ENCODE data around the gene LTBP2.

The LTBP2 gene

GRCh38 chr14:74503938-74504335, 108.1 kb downstream of the LTBP2 start:
- DNase-seq = no peak

GRCh38 chr14:74503291-74503937, 108.6 kb downstream of the LTBP2 start:
- no peak for DNase-seq

- no peak for DNase-seq
Observed at GRCh38 chr14:74502236-74503019, 109.6 kb downstream of the LTBP2 start.

GRCh38 chr14:74501691-74502090, 110.3 kb downstream of the LTBP2 start:
- no peak for DNase-seq

- DNase-seq = no peak
Observed at GRCh38 chr14:74501135-74501614, 110.9 kb downstream of the LTBP2 start.

GRCh38 chr14:74500417-74501134, 111.5 kb downstream of the LTBP2 start:
- no peak for DNase-seq

- no peak for DNase-seq
Observed at GRCh38 chr14:74495356-74495755, 116.7 kb downstream of the LTBP2 start.

- DNase-seq = peak; percentile 88
Observed at GRCh38 chr14:74493343-74494261, 118.4 kb downstream of the LTBP2 start, which contains the start of gene ISCA2. TSS of gene ISCA2 (plus strand) at chr14:74493765. CDS start at chr14:74493775, 10 bp downstream.

- no peak for DNase-seq
Observed at GRCh38 chr14:74492776-74493342, 119.2 kb downstream of the LTBP2 start, which contains the start of gene NPC2. TSS of gene NPC2 (minus strand) at chr14:74493305. CDS start at chr14:74493274, 31 bp downstream.

GRCh38 chr14:74491956-74492775, 119.9 kb downstream of the LTBP2 start:
- no peak for DNase-seq

- no peak for DNase-seq
Observed at GRCh38 chr14:74490486-74490885, 121.6 kb downstream of the LTBP2 start.

- DNase-seq = no peak
Observed at GRCh38 chr14:74488786-74489397, 123.1 kb downstream of the LTBP2 start.

- no peak for DNase-seq
Observed at GRCh38 chr14:74486164-74486563, 125.9 kb downstream of the LTBP2 start.

- DNase-seq = no peak
Observed at GRCh38 chr14:74483321-74483720, 128.7 kb downstream of the LTBP2 start.

GRCh38 chr14:74482571-74482970, 129.5 kb downstream of the LTBP2 start:
- no peak for DNase-seq

GRCh38 chr14:74480046-74480445, 132.0 kb downstream of the LTBP2 start:
- no peak for DNase-seq

GRCh38 chr14:74478996-74479635, 132.9 kb downstream of the LTBP2 start:
- no peak for DNase-seq

- no peak for DNase-seq
Observed at GRCh38 chr14:74476607-74477006, 135.4 kb downstream of the LTBP2 start.

GRCh38 chr14:74476107-74476506, 135.9 kb downstream of the LTBP2 start:
- no peak for DNase-seq

- no peak for DNase-seq
Observed at GRCh38 chr14:74475678-74476077, 136.4 kb downstream of the LTBP2 start.
